Duodenal mucosa (tissue), 2 donors: ENCODE data around the gene PPM1F.

Source experiments
- H3K27ac ChIP-seq: one replicate; pipeline ENCODE4 v1.7.0; 2013; ENCODE audit warnings: low read depth, low read length
- H3K27me3 ChIP-seq, 2 donors: one replicate each; pipeline ENCODE4 v1.7.0; 2013; ENCODE audit warnings: low read length in 2 of 2, control low read depth in 1 of 2; ENCODE audit not compliant: insufficient read depth in 2 of 2, control insufficient read depth in 1 of 2
- H3K36me3 ChIP-seq, 2 donors: one replicate each; pipeline ENCODE4 v1.7.0; 2013; ENCODE audit warnings: low read length in 2 of 2, control low read depth in 1 of 2; ENCODE audit not compliant: insufficient read depth in 2 of 2, control insufficient read depth in 1 of 2
- H3K4me1 ChIP-seq, 2 donors: one replicate each; pipeline ENCODE4 v1.7.0; 2013; ENCODE audit warnings: low read length in 2 of 2, control low read depth in 1 of 2; ENCODE audit not compliant: insufficient read depth in 2 of 2, control insufficient read depth in 1 of 2
- H3K4me3 ChIP-seq, 2 donors: one replicate each; pipeline ENCODE4 v1.7.0; 2013; ENCODE audit warnings: low read length in 2 of 2, low read depth in 1 of 2
- H3K9ac ChIP-seq, 2 donors: one replicate each; pipeline ENCODE4 v1.7.0; 2013; ENCODE audit warnings: low read length in 2 of 2, low read depth in 1 of 2
- H3K9me3 ChIP-seq, 2 donors: one replicate each; pipeline ENCODE4 v1.7.0; 2013; ENCODE audit warnings: low read length in 2 of 2, control low read depth in 1 of 2; ENCODE audit not compliant: control insufficient read depth in 1 of 2

The PPM1F gene

DNA sequence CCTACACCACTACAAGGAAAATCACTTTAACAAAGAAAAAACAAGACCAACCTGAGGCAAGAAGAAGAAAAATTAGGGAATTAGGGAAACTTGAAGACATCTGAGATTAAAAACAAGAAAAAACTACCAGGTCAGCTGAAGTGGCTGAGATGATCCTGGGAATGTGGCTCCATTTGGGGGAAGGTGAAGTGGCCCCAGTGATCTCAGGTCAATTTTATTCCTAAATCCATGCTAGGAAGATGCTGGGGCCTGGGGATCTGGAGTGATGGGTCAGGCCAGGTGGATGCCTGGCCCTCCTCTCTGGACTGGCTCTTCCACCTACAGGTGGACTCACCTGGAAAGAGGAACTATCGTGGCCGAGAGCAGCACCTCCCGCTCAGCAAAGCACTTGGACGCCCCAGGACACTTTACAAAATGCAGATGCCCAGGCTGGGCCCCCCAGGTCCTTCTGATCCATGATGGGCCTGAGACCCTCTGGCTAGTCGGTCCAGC, 23.3 kb upstream of the PPM1F start:
- Histone ChIP-seq H3K9me3 (no peaks in the 10 kb centered on the region), H3K27ac (no peak overlapping the region), H3K36me3 (peaks cover 30 to 54% of the 10 kb centered on the region in 2 donors), H3K4me3 (no peak overlapping the region), H3K9ac (no peak overlapping the region), H3K4me1 (peaks cover 0 to 3% of the 10 kb centered on the region in 2 donors), H3K27me3 (no peaks in the 10 kb centered on the region)

DNA sequence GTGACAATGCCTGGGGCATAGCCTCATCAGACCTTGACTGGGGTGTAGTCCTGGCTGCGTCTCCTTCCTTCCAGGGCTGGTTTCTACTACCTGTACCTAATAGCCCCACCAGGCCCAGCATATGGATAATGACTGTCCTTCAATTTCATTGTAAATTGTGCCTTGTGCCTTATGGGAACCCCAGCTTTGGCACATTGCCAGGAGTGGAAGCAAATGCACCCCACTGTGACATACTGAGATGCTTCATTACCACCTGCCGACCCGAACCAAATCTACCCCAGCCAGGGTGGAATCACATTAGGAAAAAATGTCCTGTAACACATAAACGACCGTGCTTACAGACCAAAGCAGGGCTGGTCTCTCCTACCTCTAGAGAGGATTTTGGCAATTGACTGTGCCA, 22.6 kb upstream of the PPM1F start:
- peaks cover 36 to 61% of the 10 kb centered on the region in 2 donors for H3K36me3 ChIP-seq
- no peaks in the 10 kb centered on the region for H3K4me1 ChIP-seq
- no peak overlapping the region for H3K27ac ChIP-seq
- no peak overlapping the region for H3K4me3 ChIP-seq
- no peak overlapping the region for H3K9ac ChIP-seq
- H3K27me3 ChIP-seq: no peaks in the 10 kb centered on the region
- H3K9me3 ChIP-seq: no peaks in the 10 kb centered on the region

DNA sequence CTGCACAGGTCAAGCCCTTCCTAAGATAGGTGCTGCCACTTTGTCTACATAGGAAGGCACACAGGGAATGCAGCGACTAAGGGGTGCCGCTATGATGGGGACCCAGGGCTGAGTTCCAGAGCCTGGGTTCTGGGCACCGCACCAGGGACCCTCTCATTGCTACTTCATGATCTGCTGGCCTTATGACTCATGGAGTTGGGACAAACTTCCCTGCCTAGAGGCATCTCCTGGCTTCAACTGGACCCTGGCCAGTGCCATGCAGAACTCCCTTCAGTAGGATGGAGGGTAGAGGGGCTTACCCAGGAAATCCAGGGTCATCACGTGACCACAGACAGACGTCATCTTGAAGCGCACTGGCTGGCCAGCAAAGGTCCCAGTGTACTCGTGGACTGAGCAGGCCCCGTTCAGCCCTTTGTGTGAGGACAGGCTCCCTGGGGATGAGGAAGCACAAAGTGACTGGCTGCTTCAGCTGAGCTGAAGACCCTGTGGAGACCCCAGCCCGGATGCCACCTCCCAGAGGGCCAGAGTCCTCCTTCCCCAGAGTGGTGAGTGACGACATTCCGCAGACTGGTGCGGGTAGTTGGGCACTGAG, 21.5 kb upstream of the PPM1F start:
- Histone ChIP-seq H3K4me3 (no peak overlapping the region), H3K36me3 (peaks cover 36 to 64% of the 10 kb centered on the region in 2 donors), H3K27ac (no peak overlapping the region)

DNA sequence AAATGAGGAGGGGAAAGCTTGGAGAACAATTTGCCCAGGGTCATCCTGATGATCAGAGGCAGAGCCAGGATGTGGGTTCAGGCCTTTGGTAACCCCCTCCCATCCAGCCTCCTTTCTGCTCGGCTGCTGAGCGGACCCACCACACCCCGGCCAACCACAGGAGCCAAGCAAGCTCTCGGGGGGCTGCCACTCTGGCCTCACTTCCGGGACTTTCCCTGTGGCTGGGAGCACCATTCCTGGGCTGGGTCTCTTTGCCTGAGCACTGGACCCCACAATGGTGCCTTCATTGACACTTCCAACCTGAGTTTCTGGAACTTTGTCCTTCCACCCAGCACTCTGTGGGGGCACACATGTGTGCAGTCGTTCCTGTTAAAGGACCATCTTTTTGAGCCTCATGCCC, 20.2 kb upstream of the PPM1F start:
- H3K4me3 ChIP-seq: no peak overlapping the region
- no peaks in the 10 kb centered on the region for H3K9me3 ChIP-seq
- H3K27me3 ChIP-seq: no peaks in the 10 kb centered on the region
- H3K27ac ChIP-seq: no peak overlapping the region
- no peaks in the 10 kb centered on the region for H3K4me1 ChIP-seq
- no peak overlapping the region for H3K9ac ChIP-seq
- peaks cover 40 to 72% of the 10 kb centered on the region in 2 donors for H3K36me3 ChIP-seq

More for the DNA sequence above, 21.5 kb upstream of the PPM1F start:
- Histone ChIP-seq H3K27me3 (no peaks in the 10 kb centered on the region), H3K9me3 (no peaks in the 10 kb centered on the region), H3K4me1 (no peaks in the 10 kb centered on the region), H3K9ac (no peak overlapping the region)

- H3K27me3 ChIP-seq: no peaks in the 10 kb centered on the region
- H3K4me1 ChIP-seq: no peaks in the 10 kb centered on the region
- no peak overlapping the region for H3K9ac ChIP-seq
- H3K4me3 ChIP-seq: no peak overlapping the region
- no peak overlapping the region for H3K27ac ChIP-seq
- H3K9me3 ChIP-seq: no peaks in the 10 kb centered on the region
- peaks cover 45 to 76% of the 10 kb centered on the region in 2 donors for H3K36me3 ChIP-seq
These were observed 19.7 kb upstream of the PPM1F start for GRCh38 chr22:21972293-21972779.

DNA sequence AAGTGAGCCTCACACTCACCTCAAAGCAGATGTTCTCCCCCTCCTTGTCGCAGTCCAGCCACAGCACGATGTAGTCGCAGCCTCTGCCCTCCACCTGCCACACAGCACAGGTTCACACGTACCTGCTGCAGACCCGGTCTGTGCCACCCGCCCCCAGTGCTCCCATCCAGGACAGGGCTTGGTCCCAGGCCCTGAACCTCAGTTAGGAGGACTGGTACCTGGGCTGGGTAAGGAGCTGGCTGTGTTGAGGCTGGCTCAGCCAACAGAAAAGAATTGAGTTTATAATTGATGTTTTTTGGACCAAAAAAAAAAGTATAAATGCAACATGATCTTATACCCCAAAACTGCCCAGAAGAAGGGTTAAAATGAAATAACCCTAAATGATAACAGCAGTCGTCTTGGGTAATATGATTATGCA, 19.2 kb upstream of the PPM1F start:
- H3K4me3 ChIP-seq: no peak overlapping the region
- H3K36me3 ChIP-seq: peaks cover 50 to 81% of the 10 kb centered on the region in 2 donors
- no peaks in the 10 kb centered on the region for H3K4me1 ChIP-seq
- no peak overlapping the region for H3K9ac ChIP-seq
- H3K27me3 ChIP-seq: no peaks in the 10 kb centered on the region
- H3K27ac ChIP-seq: no peak overlapping the region
- H3K9me3 ChIP-seq: no peaks in the 10 kb centered on the region

DNA sequence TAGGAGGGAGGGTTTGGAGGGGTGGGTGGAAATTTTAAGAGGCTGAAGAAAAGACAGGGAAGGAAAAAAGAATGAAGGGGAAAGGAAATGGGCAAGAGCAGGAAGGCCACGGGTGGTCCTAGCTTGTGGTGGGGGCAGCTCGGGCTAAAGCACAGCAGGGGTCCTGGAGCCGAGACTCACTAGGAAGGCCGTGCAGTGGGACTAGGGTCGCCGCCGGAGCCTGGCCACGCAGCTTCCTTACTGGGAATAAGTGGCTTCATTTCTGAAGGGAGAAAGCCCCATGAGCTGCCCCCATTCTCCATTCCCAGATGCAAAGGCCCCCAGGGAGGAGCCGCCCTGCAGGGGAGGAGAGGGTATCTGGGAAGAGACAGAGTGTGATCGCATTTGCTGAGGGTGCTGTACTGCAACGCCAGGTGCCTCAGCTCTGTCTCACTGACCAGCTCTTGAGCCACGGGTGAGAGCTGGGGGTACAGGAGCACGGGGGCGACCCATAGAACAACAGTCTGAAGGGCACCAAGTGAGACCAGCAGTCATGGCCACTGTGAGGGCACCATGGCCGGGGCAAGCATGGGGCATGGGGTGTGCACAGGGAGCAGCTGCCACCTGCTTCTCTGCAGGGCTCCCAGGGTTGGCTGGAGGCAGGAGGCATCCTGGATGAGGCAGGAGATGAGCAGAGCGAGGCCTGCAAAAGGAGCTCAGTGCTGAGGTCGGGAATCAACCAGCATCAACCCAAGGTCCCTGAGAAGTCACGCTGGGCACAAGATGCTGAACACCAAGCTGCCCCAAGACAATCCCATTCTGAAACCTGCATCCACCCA, 18.4 kb upstream of the PPM1F start:
- Histone ChIP-seq H3K9ac (no peak overlapping the region), H3K27me3 (no peaks in the 10 kb centered on the region), H3K4me3 (no peak overlapping the region), H3K9me3 (no peaks in the 10 kb centered on the region), H3K27ac (no peak overlapping the region), H3K36me3 (peaks cover 56 to 90% of the 10 kb centered on the region in 2 donors), H3K4me1 (no peaks in the 10 kb centered on the region)

GRCh38 chr22:21970037-21970799, 17.6 kb upstream of the PPM1F start:
- Histone ChIP-seq H3K36me3 (peaks cover 54 to 88% of the 10 kb centered on the region in 2 donors), H3K27ac (no peak overlapping the region), H3K4me3 (no peak overlapping the region), H3K9ac (no peak overlapping the region), H3K9me3 (no peaks in the 10 kb centered on the region), H3K27me3 (no peaks in the 10 kb centered on the region), H3K4me1 (no peaks in the 10 kb centered on the region)

DNA sequence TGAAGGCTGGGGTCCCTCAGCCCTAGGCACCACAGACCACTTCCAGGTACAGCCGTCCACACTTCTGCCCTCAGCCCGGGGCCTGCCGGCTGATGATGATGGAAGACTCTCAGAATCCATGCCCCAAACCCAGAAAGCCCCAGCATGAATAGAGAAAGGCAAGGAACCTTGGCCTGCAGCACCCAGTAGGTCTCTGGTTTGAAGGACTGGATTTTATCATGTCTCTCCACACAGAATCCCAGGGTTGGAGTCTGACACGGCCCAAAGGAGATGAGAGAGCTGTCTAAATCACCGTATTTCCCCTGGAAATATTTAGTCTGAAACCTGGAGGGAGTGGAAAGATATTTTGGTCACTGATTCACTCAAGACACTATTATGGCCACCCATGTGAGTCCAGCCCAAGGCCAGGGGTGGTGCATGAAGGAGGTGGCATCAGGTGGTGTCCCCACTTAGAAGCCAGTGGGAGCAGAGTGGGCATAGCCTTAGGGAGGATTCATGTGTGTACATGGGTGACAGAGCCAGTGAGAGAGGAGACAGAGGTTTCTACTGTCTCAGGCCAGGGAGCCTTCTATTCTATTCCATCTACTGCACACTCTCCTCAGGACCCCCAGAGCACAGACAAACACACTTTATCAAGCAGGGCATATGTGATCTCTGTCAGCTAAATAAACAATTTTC, 15.9 kb upstream of the PPM1F start:
- Histone ChIP-seq H3K9ac (no peak overlapping the region), H3K4me3 (no peak overlapping the region), H3K27me3 (no peaks in the 10 kb centered on the region), H3K27ac (no peak overlapping the region), H3K9me3 (no peaks in the 10 kb centered on the region), H3K36me3 (peaks cover 55 to 89% of the 10 kb centered on the region in 2 donors), H3K4me1 (no peaks in the 10 kb centered on the region)
